PC-3 (cell line): ENCODE results near the gene FAAH2.

Experiments used
- CTCF ChIP-seq: fragments of 300-600 bp; sonication (generic); conservative IDR thresholded peaks from 2 replicates; pipeline ENCODE4 v1.5.1; 2017; ENCODE audit warnings: antibody characterized with exemption, low read depth, mild to moderate bottlenecking, low read length
- EZH2 ChIP-seq: fragments of 300-600 bp; sonication (generic); IDR thresholded peaks from one replicate; pipeline ENCODE4 v1.6.1; 2017; ENCODE audit warnings: antibody characterized with exemption, mild to moderate bottlenecking, low read length; ENCODE audit not compliant: unreplicated experiment

GRCh38 chrX:57379296-57379695 is 92.8 kb downstream of the FAAH2 start:
- TF ChIP-seq CTCF = no peak
- TF ChIP-seq EZH2 = no peak
